Measurements from ENCODE around the gene DPPA2. TPM values are rescaled to one million over a fixed set of nuclear protein-coding genes. Genes with fewer than 3 reads are reported as not detected.

The DPPA2 gene
- total RNA-seq, 3 donors from 2014 or later, result not detected

DNA sequence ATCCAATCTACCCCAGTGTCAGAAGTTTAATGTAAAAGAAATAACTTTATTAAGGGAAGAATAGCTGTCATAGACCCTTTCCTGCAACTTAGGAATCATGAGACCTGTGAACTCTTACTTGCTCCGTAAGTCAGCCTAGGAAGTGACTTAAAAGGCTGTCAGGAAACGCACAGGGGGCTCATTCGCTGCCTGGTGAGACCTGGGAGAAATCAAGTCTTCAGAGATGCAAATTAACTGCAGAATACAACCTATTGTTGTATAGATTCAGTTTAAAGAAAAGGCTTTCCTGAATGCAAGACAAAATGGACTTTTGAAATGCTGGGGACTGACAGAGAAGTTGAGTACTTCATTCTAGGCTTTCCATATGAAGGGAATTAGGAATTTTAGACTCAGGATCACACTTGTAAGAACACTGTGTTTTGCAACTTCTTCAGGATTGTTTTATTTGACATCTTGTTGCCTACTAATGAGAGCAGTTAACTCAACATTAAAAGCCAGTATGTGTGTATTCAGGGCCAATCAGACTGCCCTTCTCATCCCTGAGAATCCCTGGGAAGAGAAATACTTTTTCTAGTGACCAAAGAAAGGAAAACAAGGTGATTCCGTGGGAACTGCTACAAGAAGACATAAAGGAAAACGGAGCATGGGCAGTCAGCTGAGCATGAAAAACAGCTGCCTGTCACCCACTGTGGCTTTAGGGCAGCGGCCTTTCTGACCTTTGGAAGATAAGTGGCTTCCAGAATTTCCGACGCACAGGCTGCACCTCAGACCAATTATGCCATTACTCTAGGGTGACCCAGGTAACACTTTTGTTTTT lies 39.5 kb upstream of the DPPA2 start:
- H3K36me3 ChIP-seq (ENCODE audit: low read depth), result no peaks in the 10 kb centered on the region

DNA sequence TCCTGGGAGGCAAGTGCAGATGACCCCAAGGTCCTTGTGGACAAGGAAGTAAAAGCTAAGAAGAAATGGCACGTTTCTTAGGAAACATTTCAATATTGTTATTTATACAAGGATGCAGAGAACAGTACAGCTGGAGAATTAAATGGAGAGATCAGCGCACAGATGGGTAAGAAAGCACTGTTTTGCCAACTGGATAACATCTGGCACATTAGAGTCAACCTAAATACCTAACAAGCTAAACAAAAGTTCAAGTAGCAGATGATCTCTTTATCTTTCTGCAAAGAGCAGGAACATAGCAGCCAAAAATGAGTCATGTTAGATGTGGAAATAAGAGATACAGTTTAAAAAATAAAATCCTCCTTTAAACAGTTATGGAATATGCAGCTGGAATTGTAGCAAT lies 36.7 kb upstream of the DPPA2 start:
- no peak for ATAC-seq
- Histone ChIP-seq H3K4me1 (ENCODE audit: low read depth) (no peaks in the 10 kb centered on the region), H3K36me3 (ENCODE audit: low read depth) (no peaks in the 10 kb centered on the region), H3K4me3 (no peak overlapping the region), H3K9me3 (no peaks in the 10 kb centered on the region)
- intact Hi-C loops (cut with DNase I, micrococcal nuclease), result no loop called here
- DNase-seq, result no peak
- TF ChIP-seq, protein P1, sequence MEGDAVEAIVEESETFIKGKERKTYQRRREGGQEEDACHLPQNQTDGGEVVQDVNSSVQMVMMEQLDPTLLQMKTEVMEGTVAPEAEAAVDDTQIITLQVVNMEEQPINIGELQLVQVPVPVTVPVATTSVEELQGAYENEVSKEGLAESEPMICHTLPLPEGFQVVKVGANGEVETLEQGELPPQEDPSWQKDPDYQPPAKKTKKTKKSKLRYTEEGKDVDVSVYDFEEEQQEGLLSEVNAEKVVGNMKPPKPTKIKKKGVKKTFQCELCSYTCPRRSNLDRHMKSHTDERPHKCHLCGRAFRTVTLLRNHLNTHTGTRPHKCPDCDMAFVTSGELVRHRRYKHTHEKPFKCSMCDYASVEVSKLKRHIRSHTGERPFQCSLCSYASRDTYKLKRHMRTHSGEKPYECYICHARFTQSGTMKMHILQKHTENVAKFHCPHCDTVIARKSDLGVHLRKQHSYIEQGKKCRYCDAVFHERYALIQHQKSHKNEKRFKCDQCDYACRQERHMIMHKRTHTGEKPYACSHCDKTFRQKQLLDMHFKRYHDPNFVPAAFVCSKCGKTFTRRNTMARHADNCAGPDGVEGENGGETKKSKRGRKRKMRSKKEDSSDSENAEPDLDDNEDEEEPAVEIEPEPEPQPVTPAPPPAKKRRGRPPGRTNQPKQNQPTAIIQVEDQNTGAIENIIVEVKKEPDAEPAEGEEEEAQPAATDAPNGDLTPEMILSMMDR (IDR thresholded peaks at IDR 0.05), result no peak

More for the DNA sequence above, 39.5 kb upstream of the DPPA2 start:
- no peak for DNase-seq
- no peaks in the 10 kb centered on the region for H3K4me1 ChIP-seq (ENCODE audit: low read depth)
- TF ChIP-seq, protein P1 (IDR thresholded peaks at IDR 0.05), result no peak
- intact Hi-C loops (cut with DNase I, micrococcal nuclease), result no loop called here
- H3K4me3 ChIP-seq, result no peak overlapping the region
- no peak for ATAC-seq
- H3K9me3 ChIP-seq, result no peaks in the 10 kb centered on the region

DNA sequence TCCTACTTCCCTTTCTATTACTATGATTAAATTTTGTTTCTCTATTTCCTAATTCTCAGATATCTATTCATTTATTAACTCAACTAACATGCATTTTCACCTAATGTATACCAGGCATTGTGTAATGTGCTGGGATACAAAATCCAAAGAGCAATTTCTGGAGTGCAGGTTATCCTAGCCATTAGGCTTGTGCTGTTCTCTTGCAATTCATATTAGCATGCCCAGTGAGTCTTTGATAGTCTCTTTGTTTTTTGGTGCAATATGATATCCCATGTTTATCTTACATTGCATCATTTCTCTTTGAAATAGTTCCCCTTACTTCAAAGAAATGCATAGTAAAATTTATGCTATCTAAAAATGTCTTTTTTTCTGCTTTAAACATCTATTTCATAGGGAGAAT lies 34.9 kb upstream of the DPPA2 start:
- ATAC-seq, result no peak
- H3K4me3 ChIP-seq, result no peak overlapping the region
- TF ChIP-seq, protein P1 (IDR thresholded peaks at IDR 0.05), result no peak
- intact Hi-C loops (cut with DNase I, micrococcal nuclease), result no loop called here
- H3K36me3 ChIP-seq (ENCODE audit: low read depth), result no peaks in the 10 kb centered on the region
- no peak for DNase-seq
- no peaks in the 10 kb centered on the region for H3K9me3 ChIP-seq
- no peaks in the 10 kb centered on the region for H3K4me1 ChIP-seq (ENCODE audit: low read depth)

DNA sequence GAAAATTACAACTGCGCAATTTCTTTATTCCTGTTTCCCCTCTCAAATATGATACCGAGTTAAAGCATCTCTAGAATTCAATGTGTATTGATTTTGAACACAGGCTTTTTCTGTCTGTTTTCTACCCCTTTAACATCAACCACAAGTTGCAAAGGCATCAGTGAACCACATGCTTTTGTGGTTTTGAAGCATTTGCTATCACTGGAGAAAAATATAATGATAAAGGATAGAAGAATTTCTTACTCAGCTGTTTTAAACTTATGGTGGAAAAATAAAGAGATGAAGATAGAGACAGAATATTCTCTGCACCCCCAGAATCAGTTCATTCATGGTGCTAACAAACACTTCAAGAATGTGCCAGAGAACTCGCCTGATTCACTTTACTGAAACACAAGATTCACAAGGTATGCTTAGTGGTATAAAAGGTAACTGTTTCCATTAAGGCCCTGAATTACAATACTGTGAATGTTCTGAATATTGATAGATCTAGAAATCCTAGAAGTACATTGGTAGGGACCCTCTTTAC lies 30.5 kb upstream of the DPPA2 start:
- ATAC-seq, result no peak
- Histone ChIP-seq H3K36me3 (ENCODE audit: low read depth) (no peaks in the 10 kb centered on the region), H3K4me1 (ENCODE audit: low read depth) (no peaks in the 10 kb centered on the region), H3K4me3 (no peak overlapping the region), H3K9me3 (no peaks in the 10 kb centered on the region)
- intact Hi-C loops (cut with DNase I, micrococcal nuclease), result no loop called here
- DNase-seq, result no peak
- TF ChIP-seq, protein P1 (IDR thresholded peaks at IDR 0.05), result no peak

DNA sequence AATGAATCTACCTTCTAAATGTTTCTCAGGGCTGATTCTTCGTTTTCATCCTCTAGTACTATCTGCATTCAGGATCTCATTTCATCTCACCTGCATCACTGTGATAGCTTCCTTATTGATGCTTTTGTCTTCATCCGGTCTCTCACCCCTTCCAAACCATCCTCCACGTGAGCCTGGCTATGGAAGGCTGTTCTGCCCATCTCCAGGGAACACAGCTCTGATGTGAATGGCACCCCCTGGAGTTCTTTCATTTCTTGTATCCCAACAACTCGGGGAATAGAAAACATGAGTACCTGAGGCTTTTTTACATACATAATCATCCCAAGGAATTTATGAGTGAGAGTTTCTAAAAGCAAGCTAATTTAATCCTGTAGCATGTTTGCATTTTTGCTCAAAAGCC lies 29.8 kb upstream of the DPPA2 start:
- no peaks in the 10 kb centered on the region for H3K36me3 ChIP-seq (ENCODE audit: low read depth)
- ATAC-seq, result no peak
- TF ChIP-seq, protein P1 (IDR thresholded peaks at IDR 0.05), result no peak
- DNase-seq, result no peak
- H3K4me1 ChIP-seq (ENCODE audit: low read depth), result no peaks in the 10 kb centered on the region
- no peaks in the 10 kb centered on the region for H3K9me3 ChIP-seq
- no peak overlapping the region for H3K4me3 ChIP-seq
- intact Hi-C loops (cut with DNase I, micrococcal nuclease), result no loop called here

Data from mucosa of descending colon (tissue), 3 donors.